Measurements from ENCODE around the gene DNAH9.

DNAH9 gene

GRCh38 chr17:11598274-11599221 is at the start of gene DNAH9:
Gene DNAH9, plus strand, starts transcription at chr17:11598470. Its CDS starts 29 bp downstream, at chr17:11598499.
- no peak for DNase-seq (ENCODE audit: low read depth)

GRCh38 chr17:11550431-11550830 is 47.8 kb upstream of the DNAH9 start:
- DNase-seq (ENCODE audit: low read depth): no peak

GRCh38 chr17:11551442-11551841 is 46.8 kb upstream of the DNAH9 start:
- DNase-seq (ENCODE audit: low read depth): no peak

- no peak for DNase-seq (ENCODE audit: low read depth)
These were observed 45.1 kb upstream of the DNAH9 start for GRCh38 chr17:11553135-11553534.

- DNase-seq (ENCODE audit: low read depth): no peak
These were observed 44.2 kb upstream of the DNAH9 start for GRCh38 chr17:11554042-11554441.

GRCh38 chr17:11554542-11554941 is 43.7 kb upstream of the DNAH9 start:
- DNase-seq (ENCODE audit: low read depth): no peak

- DNase-seq (ENCODE audit: low read depth): no peak
These were observed 42.7 kb upstream of the DNAH9 start for GRCh38 chr17:11555530-11555929.

- no peak for DNase-seq (ENCODE audit: low read depth)
These were observed 40.4 kb upstream of the DNAH9 start for GRCh38 chr17:11557727-11558452.

- DNase-seq (ENCODE audit: low read depth): no peak
These were observed 39.5 kb upstream of the DNAH9 start for GRCh38 chr17:11558681-11559234.

- no peak for DNase-seq (ENCODE audit: low read depth)
These were observed 38.7 kb upstream of the DNAH9 start for GRCh38 chr17:11559601-11560000.

GRCh38 chr17:11561281-11561680 is 37.0 kb upstream of the DNAH9 start:
- no peak for DNase-seq (ENCODE audit: low read depth)

- DNase-seq (ENCODE audit: low read depth): no peak
These were observed 36.6 kb upstream of the DNAH9 start for GRCh38 chr17:11561702-11562101.

- no peak for DNase-seq (ENCODE audit: low read depth)
These were observed 33.5 kb upstream of the DNAH9 start for GRCh38 chr17:11564589-11565380.

- no peak for DNase-seq (ENCODE audit: low read depth)
These were observed 32.7 kb upstream of the DNAH9 start for GRCh38 chr17:11565591-11565990.

- no peak for DNase-seq (ENCODE audit: low read depth)
These were observed 19.3 kb upstream of the DNAH9 start for GRCh38 chr17:11578998-11579397.

GRCh38 chr17:11580677-11581076 is 17.6 kb upstream of the DNAH9 start:
- DNase-seq (ENCODE audit: low read depth): no peak

GRCh38 chr17:11582217-11582616 is 16.1 kb upstream of the DNAH9 start:
- no peak for DNase-seq (ENCODE audit: low read depth)

- no peak for DNase-seq (ENCODE audit: low read depth)
These were observed 14.8 kb upstream of the DNAH9 start for GRCh38 chr17:11583306-11583992.

GRCh38 chr17:11589716-11590115 is 8.6 kb upstream of the DNAH9 start:
- no peak for DNase-seq (ENCODE audit: low read depth)

- no peak for DNase-seq (ENCODE audit: low read depth)
These were observed 3.4 kb downstream of the DNAH9 start for GRCh38 chr17:11601661-11602060.

GRCh38 chr17:11608396-11608795 is 10.1 kb downstream of the DNAH9 start:
- no peak for DNase-seq (ENCODE audit: low read depth)
